Stomach smooth muscle (tissue), 2 donors: ENCODE measurements around the gene C4BPB.
"Not testable (repeated sequence)": the region's sequence is repeated elsewhere in the genome, so short reads cannot be mapped to it uniquely, and the experiment has no call there.

Experiments
- H3K27ac ChIP-seq: one replicate; pipeline ENCODE4 v1.7.0; 2013; ENCODE audit warnings: mild to moderate bottlenecking, low read length, inconsistent platforms
- H3K27me3 ChIP-seq, 2 donors: one replicate each; pipeline ENCODE4 v1.7.0; 2013; ENCODE audit warnings: low read length in 2 of 2; ENCODE audit not compliant: insufficient read depth in 2 of 2, control insufficient read depth in 1 of 2
- H3K36me3 ChIP-seq, 2 donors: one replicate each; pipeline ENCODE4 v1.7.0; 2013; ENCODE audit warnings: low read length in 2 of 2; ENCODE audit not compliant: control insufficient read depth in 2 of 2, insufficient read depth in 2 of 2
- H3K4me1 ChIP-seq: one replicate; pipeline ENCODE4 v1.7.0; 2013; ENCODE audit warnings: low read length; ENCODE audit not compliant: control insufficient read depth, insufficient read depth
- H3K4me3 ChIP-seq, 2 donors: one replicate each; pipeline ENCODE4 v1.7.0; 2013; ENCODE audit warnings: low read length in 2 of 2
- H3K9ac ChIP-seq, 2 donors: one replicate each; pipeline ENCODE4 v1.7.0; 2013; ENCODE audit warnings: low read length in 2 of 2, mild to moderate bottlenecking in 1 of 2
- H3K9me3 ChIP-seq, 2 donors: one replicate each; pipeline ENCODE4 v1.7.0; 2013; ENCODE audit warnings: low read length in 2 of 2; ENCODE audit not compliant: control insufficient read depth in 2 of 2
- donor health status: healthy.
- donor health status: Pancreatic carcinoma.

Gene C4BPB

GRCh38 chr1:207088701-207089626, at the start of gene C4BPB:
TSS of gene C4BPB (plus strand) at chr1:207088860. CDS start at chr1:207089532, 672 bp downstream.
- H3K9ac ChIP-seq = no peak within 1 kb of the TSS
- H3K4me1 ChIP-seq = no peaks in the 10 kb centered on the region
- H3K9me3 ChIP-seq = no peaks in the 10 kb centered on the region
- H3K36me3 ChIP-seq = no peaks in the 10 kb centered on the region
- H3K27me3 ChIP-seq = no peaks in the 10 kb centered on the region
- H3K4me3 ChIP-seq = no peak within 1 kb of the TSS
- H3K27ac ChIP-seq = no peak within 1 kb of the TSS

- no peak overlapping the region for H3K4me3 ChIP-seq
- H3K4me1 ChIP-seq = no peaks in the 10 kb centered on the region
- no peaks in the 10 kb centered on the region for H3K27me3 ChIP-seq
- no peak overlapping the region for H3K9ac ChIP-seq
- no peaks in the 10 kb centered on the region for H3K36me3 ChIP-seq
- H3K9me3 ChIP-seq = no peaks in the 10 kb centered on the region
- H3K27ac ChIP-seq = no peak overlapping the region
Measured at GRCh38 chr1:207039380-207040180, 49.1 kb upstream of the C4BPB start.

- no peak overlapping the region for H3K9ac ChIP-seq
- H3K36me3 ChIP-seq = no peaks in the 10 kb centered on the region
- H3K4me1 ChIP-seq = no peaks in the 10 kb centered on the region
- no peak overlapping the region for H3K27ac ChIP-seq
- H3K9me3 ChIP-seq = no peaks in the 10 kb centered on the region
- no peak overlapping the region for H3K4me3 ChIP-seq
- H3K27me3 ChIP-seq = no peaks in the 10 kb centered on the region
Measured at GRCh38 chr1:207040181-207040533, 48.5 kb upstream of the C4BPB start.

- not testable (repeated sequence) for H3K27ac ChIP-seq, H3K9me3 ChIP-seq, H3K4me3 ChIP-seq, H3K4me1 ChIP-seq, H3K9ac ChIP-seq, H3K27me3 ChIP-seq, H3K36me3 ChIP-seq
Measured at GRCh38 chr1:207041397-207041796, 47.3 kb upstream of the C4BPB start.

GRCh38 chr1:207045453-207045852, 43.2 kb upstream of the C4BPB start:
- Histone ChIP-seq H3K4me3 (no peak overlapping the region), H3K9me3 (no peaks in the 10 kb centered on the region), H3K27me3 (no peaks in the 10 kb centered on the region), H3K36me3 (peaks cover 9 to 12% of the 10 kb centered on the region in 2 donors), H3K9ac (no peak overlapping the region), H3K4me1 (peaks cover 3% of the 10 kb centered on the region), H3K27ac (no peak overlapping the region)

- Histone ChIP-seq H3K27me3 (no peaks in the 10 kb centered on the region), H3K9me3 (no peaks in the 10 kb centered on the region), H3K27ac (no peak overlapping the region), H3K4me3 (no peak overlapping the region), H3K36me3 (peaks cover 9 to 12% of the 10 kb centered on the region in 2 donors), H3K9ac (no peak overlapping the region), H3K4me1 (peaks cover 14% of the 10 kb centered on the region)
Measured at GRCh38 chr1:207047505-207047904, 41.2 kb upstream of the C4BPB start.

- H3K36me3 ChIP-seq = peaks cover 9 to 12% of the 10 kb centered on the region in 2 donors
- no peak overlapping the region for H3K27ac ChIP-seq
- no peak overlapping the region for H3K9ac ChIP-seq
Measured at GRCh38 chr1:207048041-207048440, 40.6 kb upstream of the C4BPB start.

GRCh38 chr1:207049054-207049453, 39.6 kb upstream of the C4BPB start:
- peak overlapping the region in 1 of 2 donors; percentile 95 for H3K4me3 ChIP-seq

More at GRCh38 chr1:207048041-207048440, 40.6 kb upstream of the C4BPB start:
- Histone ChIP-seq H3K4me1 (peaks cover 15% of the 10 kb centered on the region), H3K27me3 (no peaks in the 10 kb centered on the region), H3K9me3 (no peaks in the 10 kb centered on the region), H3K4me3 (no peak overlapping the region)

GRCh38 chr1:207049514-207049913, 39.1 kb upstream of the C4BPB start:
- Histone ChIP-seq H3K4me1 (peaks cover 19% of the 10 kb centered on the region), H3K27me3 (no peaks in the 10 kb centered on the region), H3K4me3 (peak overlapping the region; percentile 2 to 95), H3K27ac (no peak overlapping the region), H3K9ac (peak overlapping the region; percentile 1 to 94), H3K36me3 (peaks cover 9 to 12% of the 10 kb centered on the region in 2 donors), H3K9me3 (no peaks in the 10 kb centered on the region)

More at GRCh38 chr1:207049054-207049453, 39.6 kb upstream of the C4BPB start:
- H3K27ac ChIP-seq = no peak overlapping the region
- no peaks in the 10 kb centered on the region for H3K9me3 ChIP-seq
- H3K4me1 ChIP-seq = peaks cover 19% of the 10 kb centered on the region
- peak overlapping the region; percentile 6 to 94 for H3K9ac ChIP-seq
- H3K36me3 ChIP-seq = peaks cover 9 to 12% of the 10 kb centered on the region in 2 donors
- H3K27me3 ChIP-seq = no peaks in the 10 kb centered on the region

- H3K4me1 ChIP-seq = peaks cover 19% of the 10 kb centered on the region
- no peaks in the 10 kb centered on the region for H3K9me3 ChIP-seq
- H3K9ac ChIP-seq = peak overlapping the region; percentile 94
- no peaks in the 10 kb centered on the region for H3K27me3 ChIP-seq
- peaks cover 9 to 12% of the 10 kb centered on the region in 2 donors for H3K36me3 ChIP-seq
- peak overlapping the region; percentile 95 to 96 for H3K4me3 ChIP-seq
- peak overlapping the region; percentile 78 for H3K27ac ChIP-seq
Measured at GRCh38 chr1:207049974-207050391, 38.7 kb upstream of the C4BPB start.
